CD14-positive monocyte (primary cell): ENCODE results near the gene AADACL4. TPM values are rescaled to one million over a fixed set of nuclear protein-coding genes. Genes with fewer than 3 reads are reported as not detected.

ENCODE experiments used
- DNase-seq, 3 donors: peaks; one replicate each; pipeline ENCODE4 v3.0.0-alpha.2; 2011 to 2022
- H2AFZ ChIP-seq: 2 replicates; pipeline ENCODE4 v1.6.0; 2012; ENCODE audit warnings: mild to moderate bottlenecking, low read depth, low read length, inconsistent platforms; ENCODE audit not compliant: insufficient read depth, poor library complexity, severe bottlenecking
- H3K27ac ChIP-seq, 2 donors: 1 replicate in 1 of 2; 2 replicates in 1 of 2; pipeline ENCODE4 v1.5.1; 2012 to 2013; ENCODE audit warnings: low read length in 2 of 2, control low read depth in 1 of 2, inconsistent platforms in 1 of 2, low read depth in 1 of 2, mild to moderate bottlenecking in 1 of 2
- H3K27me3 ChIP-seq, 2 donors: one replicate each; pipeline versions ENCODE4 v1.6.0 to v1.6.1; 2011 to 2013; ENCODE audit warnings: low read length in 2 of 2; ENCODE audit not compliant: control insufficient read depth in 2 of 2, insufficient read depth in 2 of 2
- H3K36me3 ChIP-seq, 2 donors: replicated peaks in 1 of 2; 1 replicate in 1 of 2; 2 replicates in 1 of 2; pipeline versions ENCODE4 v1.5.1 to v1.6.1; 2012 to 2013; ENCODE audit warnings: low read length in 2 of 2, control low read depth in 1 of 2, inconsistent platforms in 1 of 2, mild to moderate bottlenecking in 1 of 2; ENCODE audit not compliant: insufficient read depth in 2 of 2, control insufficient read depth in 1 of 2
- H3K4me1 ChIP-seq, 2 donors: 1 replicate in 1 of 2; 2 replicates in 1 of 2; pipeline versions ENCODE4 v1.5.1 to v1.6.1; 2012 to 2013; ENCODE audit warnings: low read length in 2 of 2, control low read depth in 1 of 2, inconsistent platforms in 1 of 2, mild to moderate bottlenecking in 1 of 2, moderate library complexity in 1 of 2; ENCODE audit not compliant: insufficient read depth in 2 of 2, control insufficient read depth in 1 of 2
- H3K4me2 ChIP-seq: replicated peaks from 2 replicates; pipeline ENCODE3; 2012; ENCODE audit warnings: low read length, moderate library complexity, mild to moderate bottlenecking; ENCODE audit not compliant: poor library complexity, severe bottlenecking; ENCODE audit errors: extremely low read depth
- H3K4me3 ChIP-seq, 3 experiments: fragments of 200-600 bp in 1 of 3; sonication (generic) in 1 of 3; replicated peaks in 1 of 3; 1 replicate in 2 of 3; 2 replicates in 1 of 3; pipeline ENCODE4 v1.5.1; 2011 to 2013; ENCODE audit warnings: low read length in 3 of 3, mild to moderate bottlenecking in 3 of 3, control low read depth in 2 of 3, low read depth in 2 of 3, inconsistent platforms in 1 of 3, moderate library complexity in 1 of 3
- H3K79me2 ChIP-seq: 2 replicates; pipeline ENCODE4 v1.6.0; 2012; ENCODE audit warnings: mild to moderate bottlenecking, control low read depth, inconsistent platforms, low read length, moderate library complexity; ENCODE audit not compliant: insufficient read depth
- H3K9ac ChIP-seq: 2 replicates; pipeline ENCODE4 v1.6.0; 2017; ENCODE audit warnings: low read length, mild to moderate bottlenecking; ENCODE audit not compliant: insufficient read depth, poor library complexity, severe bottlenecking
- H3K9me3 ChIP-seq, 2 donors: replicated peaks in 1 of 2; 1 replicate in 1 of 2; 2 replicates in 1 of 2; pipeline versions ENCODE4 v1.5.1 to v1.6.1; 2012 to 2013; ENCODE audit warnings: low read length in 2 of 2, control low read depth in 1 of 2; ENCODE audit not compliant: control insufficient read depth in 1 of 2, insufficient read depth in 1 of 2
- H4K20me1 ChIP-seq: 2 replicates; pipeline ENCODE4 v1.6.0; 2012; ENCODE audit warnings: mild to moderate bottlenecking, low read length, control low read depth, moderate library complexity; ENCODE audit not compliant: insufficient read depth
- H3K27ac Mint-ChIP-seq, 7 donors: one replicate each; pipeline ENCODE4 v1.8.0; 2020; ENCODE audit warnings: mild to moderate bottlenecking in 7 of 7, mixed read lengths in 7 of 7, moderate library complexity in 6 of 7, inconsistent platforms in 2 of 7
- H3K27me3 Mint-ChIP-seq, 3 donors: one replicate each; pipeline ENCODE4 v1.8.0; 2021 to 2022; ENCODE audit warnings: low read depth in 3 of 3, mild to moderate bottlenecking in 3 of 3, mixed read lengths in 3 of 3, moderate library complexity in 3 of 3, inconsistent platforms in 1 of 3
- H3K36me3 Mint-ChIP-seq, 2 donors: one replicate each; pipeline ENCODE4 v1.8.0; 2020; ENCODE audit warnings: mixed read lengths in 2 of 2, inconsistent platforms in 1 of 2, mild to moderate bottlenecking in 1 of 2
- H3K4me1 Mint-ChIP-seq: one replicate; pipeline ENCODE4 v1.8.0; 2020; ENCODE audit warnings: mild to moderate bottlenecking, mixed read lengths
- H3K4me3 Mint-ChIP-seq, 2 donors: one replicate each; pipeline ENCODE4 v1.8.0; 2020; ENCODE audit warnings: mild to moderate bottlenecking in 2 of 2, mixed read lengths in 2 of 2, moderate library complexity in 1 of 2
- H3K9me3 Mint-ChIP-seq, 7 donors: one replicate each; pipeline ENCODE4 v1.8.0; 2020 to 2022; ENCODE audit warnings: mixed read lengths in 7 of 7, mild to moderate bottlenecking in 6 of 7, moderate library complexity in 6 of 7, inconsistent platforms in 2 of 7
- CTCF ChIP-seq: fragments of 200-600 bp; IDR thresholded peaks from one replicate; pipeline ENCODE4 v1.8.0; 2022; ENCODE audit warnings: antibody characterized with exemption, mild to moderate bottlenecking
- WGBS: methylation state at CpG from one replicate; pipeline ENCODE4 v1.1.5; 2013; ENCODE audit warnings: missing lambda C conversion rate; ENCODE audit not compliant: insufficient coverage; 5-methylcytosine and 5-hydroxymethylcytosine counted together
- intact Hi-C, 2 donors: fragments of 100-400 bp; cut with micrococcal nuclease; formaldehyde crosslinking; loops; one replicate each; pipeline versions ENCODE4 v1.15.0 to v1.15.1; 2023
- polyA plus RNA-seq, 3 donors: library from polyadenylated mRNA; depleted of rRNA in 1 of 3; unstranded in 2 of 3; stranded (reverse) in 1 of 3; fragments of 300-500 nt in 2 of 3; fragments of >200 nt in 1 of 3; fragmentation: Illumina TruSeq in 2 of 3; gene quantifications; 1 replicate in 2 of 3; 2 replicates in 1 of 3; pipeline ENCODE4 v1.2.3, GENCODE V29; 2012 to 2021

Gene AADACL4
- polyA plus RNA-seq, 3 donors: not detected

GRCh38 chr1:12610941-12611340 is 32.9 kb upstream of the AADACL4 start:
- H3K79me2 ChIP-seq: peaks cover 9% of the 10 kb centered on the region
- peaks cover 0 to 9% of the 10 kb centered on the region in 2 donors for H3K9me3 ChIP-seq
- no peak for DNase-seq
- TF ChIP-seq CTCF: no peak
- intact Hi-C loops: no loop called here
- H3K4me2 ChIP-seq: no peak overlapping the region
- no peak overlapping the region for H3K27ac ChIP-seq
- no peak overlapping the region for H3K9ac ChIP-seq
- no peaks in the 10 kb centered on the region for H3K36me3 ChIP-seq
- Mint-ChIP-seq H3K27me3 (peaks cover 4 to 10% (median 6%) of the 10 kb centered on the region in 3 donors), H3K27ac (no peak overlapping the region), H3K4me3 (no peak overlapping the region), H3K4me1 (peaks cover 38% of the 10 kb centered on the region), H3K36me3 (peaks cover 2 to 28% of the 10 kb centered on the region in 2 donors), H3K9me3 (peaks cover 7 to 17% (median 10%) of the 10 kb centered on the region in 7 donors)
- H2AFZ ChIP-seq: no peak overlapping the region
- peaks cover 19 to 21% of the 10 kb centered on the region in 2 donors for H3K4me1 ChIP-seq
- no peaks in the 10 kb centered on the region for H3K27me3 ChIP-seq
- WGBS: 88% methylated on average over 5 of the region's 7 CpGs
- no peaks in the 10 kb centered on the region for H4K20me1 ChIP-seq
- no peak overlapping the region for H3K4me3 ChIP-seq

GRCh38 chr1:12613180-12613579 is 30.7 kb upstream of the AADACL4 start:
- peaks cover 0 to 21% of the 10 kb centered on the region in 2 donors for H3K27me3 ChIP-seq
- H3K4me1 Mint-ChIP-seq: peaks cover 46% of the 10 kb centered on the region
- no peaks in the 10 kb centered on the region for H4K20me1 ChIP-seq
- no peak overlapping the region for H3K9ac ChIP-seq
- no peak overlapping the region for H3K4me2 ChIP-seq
- H3K36me3 ChIP-seq: no peaks in the 10 kb centered on the region
- peaks cover 24 to 27% (median 25%) of the 10 kb centered on the region in 3 donors for H3K27me3 Mint-ChIP-seq
- intact Hi-C loops: no loop called here
- peaks cover 7 to 23% of the 10 kb centered on the region in 2 donors for H3K36me3 Mint-ChIP-seq
- peaks cover 41 to 42% of the 10 kb centered on the region in 2 donors for H3K4me1 ChIP-seq
- H3K27ac ChIP-seq: no peak overlapping the region
- no peak overlapping the region for H3K4me3 Mint-ChIP-seq
- H2AFZ ChIP-seq: no peak overlapping the region
- H3K79me2 ChIP-seq: peaks cover 9% of the 10 kb centered on the region
- H3K4me3 ChIP-seq: no peak overlapping the region
- no peak for DNase-seq
- peak overlapping the region in 1 of 7 donors; percentile 50 for H3K27ac Mint-ChIP-seq
- WGBS: 94% methylated on average over 3 of the region's 4 CpGs
- H3K9me3 Mint-ChIP-seq: peaks cover 0 to 7% (median 2%) of the 10 kb centered on the region in 7 donors
- H3K9me3 ChIP-seq: no peaks in the 10 kb centered on the region
- no peak for TF ChIP-seq CTCF
